CD14-positive monocyte (primary cell): ENCODE results near the gene JHY. TPM values are rescaled to one million over a fixed set of nuclear protein-coding genes. Genes with fewer than 3 reads are reported as not detected.

ENCODE experiments used
- DNase-seq, 3 donors: peaks; one replicate each; pipeline ENCODE4 v3.0.0-alpha.2; 2011 to 2022
- H2AFZ ChIP-seq: 2 replicates; pipeline ENCODE4 v1.6.0; 2012; ENCODE audit warnings: mild to moderate bottlenecking, low read depth, low read length, inconsistent platforms; ENCODE audit not compliant: insufficient read depth, poor library complexity, severe bottlenecking
- H3K27ac ChIP-seq, 2 donors: 1 replicate in 1 of 2; 2 replicates in 1 of 2; pipeline ENCODE4 v1.5.1; 2012 to 2013; ENCODE audit warnings: low read length in 2 of 2, control low read depth in 1 of 2, inconsistent platforms in 1 of 2, low read depth in 1 of 2, mild to moderate bottlenecking in 1 of 2
- H3K27me3 ChIP-seq, 2 donors: one replicate each; pipeline versions ENCODE4 v1.6.0 to v1.6.1; 2011 to 2013; ENCODE audit warnings: low read length in 2 of 2; ENCODE audit not compliant: control insufficient read depth in 2 of 2, insufficient read depth in 2 of 2
- H3K36me3 ChIP-seq, 2 donors: replicated peaks in 1 of 2; 1 replicate in 1 of 2; 2 replicates in 1 of 2; pipeline versions ENCODE4 v1.5.1 to v1.6.1; 2012 to 2013; ENCODE audit warnings: low read length in 2 of 2, control low read depth in 1 of 2, inconsistent platforms in 1 of 2, mild to moderate bottlenecking in 1 of 2; ENCODE audit not compliant: insufficient read depth in 2 of 2, control insufficient read depth in 1 of 2
- H3K4me1 ChIP-seq, 2 donors: 1 replicate in 1 of 2; 2 replicates in 1 of 2; pipeline versions ENCODE4 v1.5.1 to v1.6.1; 2012 to 2013; ENCODE audit warnings: low read length in 2 of 2, control low read depth in 1 of 2, inconsistent platforms in 1 of 2, mild to moderate bottlenecking in 1 of 2, moderate library complexity in 1 of 2; ENCODE audit not compliant: insufficient read depth in 2 of 2, control insufficient read depth in 1 of 2
- H3K4me2 ChIP-seq: replicated peaks from 2 replicates; pipeline ENCODE3; 2012; ENCODE audit warnings: low read length, moderate library complexity, mild to moderate bottlenecking; ENCODE audit not compliant: poor library complexity, severe bottlenecking; ENCODE audit errors: extremely low read depth
- H3K4me3 ChIP-seq, 3 experiments: fragments of 200-600 bp in 1 of 3; sonication (generic) in 1 of 3; replicated peaks in 1 of 3; 1 replicate in 2 of 3; 2 replicates in 1 of 3; pipeline ENCODE4 v1.5.1; 2011 to 2013; ENCODE audit warnings: low read length in 3 of 3, mild to moderate bottlenecking in 3 of 3, control low read depth in 2 of 3, low read depth in 2 of 3, inconsistent platforms in 1 of 3, moderate library complexity in 1 of 3
- H3K79me2 ChIP-seq: 2 replicates; pipeline ENCODE4 v1.6.0; 2012; ENCODE audit warnings: mild to moderate bottlenecking, control low read depth, inconsistent platforms, low read length, moderate library complexity; ENCODE audit not compliant: insufficient read depth
- H3K9ac ChIP-seq: 2 replicates; pipeline ENCODE4 v1.6.0; 2017; ENCODE audit warnings: low read length, mild to moderate bottlenecking; ENCODE audit not compliant: insufficient read depth, poor library complexity, severe bottlenecking
- H3K9me3 ChIP-seq, 2 donors: replicated peaks in 1 of 2; 1 replicate in 1 of 2; 2 replicates in 1 of 2; pipeline versions ENCODE4 v1.5.1 to v1.6.1; 2012 to 2013; ENCODE audit warnings: low read length in 2 of 2, control low read depth in 1 of 2; ENCODE audit not compliant: control insufficient read depth in 1 of 2, insufficient read depth in 1 of 2
- H4K20me1 ChIP-seq: 2 replicates; pipeline ENCODE4 v1.6.0; 2012; ENCODE audit warnings: mild to moderate bottlenecking, low read length, control low read depth, moderate library complexity; ENCODE audit not compliant: insufficient read depth
- H3K27ac Mint-ChIP-seq, 7 donors: one replicate each; pipeline ENCODE4 v1.8.0; 2020; ENCODE audit warnings: mild to moderate bottlenecking in 7 of 7, mixed read lengths in 7 of 7, moderate library complexity in 6 of 7, inconsistent platforms in 2 of 7
- H3K27me3 Mint-ChIP-seq, 3 donors: one replicate each; pipeline ENCODE4 v1.8.0; 2021 to 2022; ENCODE audit warnings: low read depth in 3 of 3, mild to moderate bottlenecking in 3 of 3, mixed read lengths in 3 of 3, moderate library complexity in 3 of 3, inconsistent platforms in 1 of 3
- H3K36me3 Mint-ChIP-seq, 2 donors: one replicate each; pipeline ENCODE4 v1.8.0; 2020; ENCODE audit warnings: mixed read lengths in 2 of 2, inconsistent platforms in 1 of 2, mild to moderate bottlenecking in 1 of 2
- H3K4me1 Mint-ChIP-seq: one replicate; pipeline ENCODE4 v1.8.0; 2020; ENCODE audit warnings: mild to moderate bottlenecking, mixed read lengths
- H3K4me3 Mint-ChIP-seq, 2 donors: one replicate each; pipeline ENCODE4 v1.8.0; 2020; ENCODE audit warnings: mild to moderate bottlenecking in 2 of 2, mixed read lengths in 2 of 2, moderate library complexity in 1 of 2
- H3K9me3 Mint-ChIP-seq, 7 donors: one replicate each; pipeline ENCODE4 v1.8.0; 2020 to 2022; ENCODE audit warnings: mixed read lengths in 7 of 7, mild to moderate bottlenecking in 6 of 7, moderate library complexity in 6 of 7, inconsistent platforms in 2 of 7
- WGBS: methylation state at CpG from one replicate; pipeline ENCODE4 v1.1.5; 2013; ENCODE audit warnings: missing lambda C conversion rate; ENCODE audit not compliant: insufficient coverage; 5-methylcytosine and 5-hydroxymethylcytosine counted together
- intact Hi-C, 2 donors: fragments of 100-400 bp; cut with micrococcal nuclease; formaldehyde crosslinking; loops; one replicate each; pipeline versions ENCODE4 v1.15.0 to v1.15.1; 2023
- polyA plus RNA-seq, 3 donors: library from polyadenylated mRNA; depleted of rRNA in 1 of 3; unstranded in 2 of 3; stranded (reverse) in 1 of 3; fragments of 300-500 nt in 2 of 3; fragments of >200 nt in 1 of 3; fragmentation: Illumina TruSeq in 2 of 3; gene quantifications; 1 replicate in 2 of 3; 2 replicates in 1 of 3; pipeline ENCODE4 v1.2.3, GENCODE V29; 2012 to 2021
- TF ChIP-seq, protein P1 (sequence below): fragments of 200-600 bp; IDR thresholded peaks from one replicate; pipeline ENCODE4 v1.8.0; 2022; ENCODE audit warnings: antibody characterized with exemption, mild to moderate bottlenecking

Gene JHY
- polyA plus RNA-seq, 3 donors = 0.68 to 0.91 (median 0.89) TPM

DNA sequence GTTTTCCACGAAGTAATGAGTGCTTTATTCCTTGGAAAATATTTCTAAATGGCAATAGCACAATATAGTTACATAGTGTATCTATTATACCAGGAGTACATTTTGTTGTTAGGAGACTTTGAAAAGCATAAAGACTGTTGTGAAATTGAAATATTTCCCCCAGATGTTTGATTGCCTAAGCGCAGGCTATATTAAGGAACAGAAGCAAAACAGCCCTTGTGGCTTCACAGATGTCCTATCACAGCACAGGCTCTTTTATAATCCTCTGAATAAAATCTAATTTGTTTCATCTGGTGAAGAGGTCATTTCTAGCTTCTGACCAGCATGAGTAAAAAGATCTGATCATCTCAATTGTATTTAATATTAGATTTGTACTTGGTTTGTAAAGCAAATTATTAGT, 50.9 kb downstream of the JHY start:
- no peak overlapping the region for H3K4me3 ChIP-seq
- no peak overlapping the region for H3K9ac ChIP-seq
- intact Hi-C loops = no loop called here
- Mint-ChIP-seq H3K36me3 (no peaks in the 10 kb centered on the region), H3K4me1 (peaks cover 3% of the 10 kb centered on the region), H3K9me3 (no peaks in the 10 kb centered on the region), H3K27me3 (no peaks in the 10 kb centered on the region), H3K4me3 (no peak overlapping the region), H3K27ac (no peak overlapping the region)
- H3K4me1 ChIP-seq = peaks cover 0 to 4% of the 10 kb centered on the region in 2 donors
- no CpG with 5 or more reads among the region's 2 CpGs for WGBS
- no peaks in the 10 kb centered on the region for H3K9me3 ChIP-seq
- H3K4me2 ChIP-seq = no peak overlapping the region
- no peaks in the 10 kb centered on the region for H4K20me1 ChIP-seq
- H3K79me2 ChIP-seq = no peaks in the 10 kb centered on the region
- TF ChIP-seq, protein P1, sequence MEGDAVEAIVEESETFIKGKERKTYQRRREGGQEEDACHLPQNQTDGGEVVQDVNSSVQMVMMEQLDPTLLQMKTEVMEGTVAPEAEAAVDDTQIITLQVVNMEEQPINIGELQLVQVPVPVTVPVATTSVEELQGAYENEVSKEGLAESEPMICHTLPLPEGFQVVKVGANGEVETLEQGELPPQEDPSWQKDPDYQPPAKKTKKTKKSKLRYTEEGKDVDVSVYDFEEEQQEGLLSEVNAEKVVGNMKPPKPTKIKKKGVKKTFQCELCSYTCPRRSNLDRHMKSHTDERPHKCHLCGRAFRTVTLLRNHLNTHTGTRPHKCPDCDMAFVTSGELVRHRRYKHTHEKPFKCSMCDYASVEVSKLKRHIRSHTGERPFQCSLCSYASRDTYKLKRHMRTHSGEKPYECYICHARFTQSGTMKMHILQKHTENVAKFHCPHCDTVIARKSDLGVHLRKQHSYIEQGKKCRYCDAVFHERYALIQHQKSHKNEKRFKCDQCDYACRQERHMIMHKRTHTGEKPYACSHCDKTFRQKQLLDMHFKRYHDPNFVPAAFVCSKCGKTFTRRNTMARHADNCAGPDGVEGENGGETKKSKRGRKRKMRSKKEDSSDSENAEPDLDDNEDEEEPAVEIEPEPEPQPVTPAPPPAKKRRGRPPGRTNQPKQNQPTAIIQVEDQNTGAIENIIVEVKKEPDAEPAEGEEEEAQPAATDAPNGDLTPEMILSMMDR = no peak
- no peak overlapping the region for H2AFZ ChIP-seq
- no peaks in the 10 kb centered on the region for H3K27me3 ChIP-seq
- H3K27ac ChIP-seq = no peak overlapping the region
- H3K36me3 ChIP-seq = no peaks in the 10 kb centered on the region
- no peak for DNase-seq

DNA sequence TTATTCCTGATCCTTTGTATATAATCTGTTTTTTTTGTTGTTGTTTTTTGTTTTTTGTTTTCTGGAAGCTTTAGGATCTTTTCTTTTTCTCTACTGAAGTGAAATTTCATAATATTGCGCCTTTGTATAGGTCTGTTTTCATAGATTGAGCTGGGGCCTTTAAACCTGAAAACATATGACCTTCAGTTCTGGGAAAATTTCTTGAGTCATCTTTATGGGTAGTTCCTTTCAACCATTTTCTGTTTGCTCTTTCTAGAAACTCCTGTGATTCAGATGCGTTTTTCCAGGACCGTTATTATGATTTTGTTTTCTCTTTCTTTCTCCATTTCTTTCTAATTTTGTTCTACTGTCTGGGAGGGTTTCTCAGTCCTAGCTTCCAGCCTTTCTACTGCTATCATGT, 55.4 kb downstream of the JHY start:
- intact Hi-C loops = no loop called here
- H3K9ac ChIP-seq = no peak overlapping the region
- H4K20me1 ChIP-seq = no peaks in the 10 kb centered on the region
- TF ChIP-seq, protein P1 = no peak
- Mint-ChIP-seq H3K27me3 (peaks cover 0 to 4% (median 2%) of the 10 kb centered on the region in 3 donors), H3K36me3 (no peaks in the 10 kb centered on the region), H3K4me1 (peaks cover 3% of the 10 kb centered on the region), H3K9me3 (peaks cover 0 to 3% (median 0%) of the 10 kb centered on the region in 7 donors), H3K27ac (no peak overlapping the region), H3K4me3 (no peak overlapping the region)
- H3K36me3 ChIP-seq = no peaks in the 10 kb centered on the region
- H3K27ac ChIP-seq = no peak overlapping the region
- no peak overlapping the region for H3K4me3 ChIP-seq
- H3K79me2 ChIP-seq = no peaks in the 10 kb centered on the region
- H3K27me3 ChIP-seq = no peaks in the 10 kb centered on the region
- no peak overlapping the region for H2AFZ ChIP-seq
- peaks cover 0 to 4% of the 10 kb centered on the region in 2 donors for H3K4me1 ChIP-seq
- DNase-seq = no peak
- no CpG with 5 or more reads among the region's 3 CpGs for WGBS
- H3K9me3 ChIP-seq = no peaks in the 10 kb centered on the region
- no peak overlapping the region for H3K4me2 ChIP-seq
